HEK293 (cell line): ENCODE results near the gene GRB10.

ENCODE experiments used
- CTCF ChIA-PET: fragments of 350-600 bp; formaldehyde crosslinking; extraction: SDS; loops from one replicate; lab custom pipeline; 2021; ENCODE audit warnings: antibody characterized with exemption; lab: Yijun Ruan, JAX
- POLR2A ChIA-PET: fragments of 300-600 bp; formaldehyde crosslinking; extraction: SDS; loops from one replicate; lab custom pipeline; 2020; ENCODE audit warnings: antibody characterized with exemption, inconsistent platforms; lab: Yijun Ruan, JAX
- H3K27ac ChIP-seq: fragments of 200-500 bp; sonication (Bioruptor generic); 2 replicates; pipeline ENCODE4 v1.5.1; 2014; ENCODE audit warnings: low read depth, low read length, control low read depth, inconsistent platforms; ENCODE audit errors: extremely low read depth
- H3K36me3 ChIP-seq, 2 experiments: fragments of 200-500 bp in 1 of 2; sonication (Bioruptor generic) in 1 of 2; 1 replicate in 1 of 2; 2 replicates in 1 of 2; pipeline ENCODE4 v1.5.1; 2014 to 2017; ENCODE audit warnings: inconsistent platforms in 2 of 2, low read length in 2 of 2; ENCODE audit not compliant: control insufficient read depth in 2 of 2, insufficient read depth in 1 of 2
- H3K4me1 ChIP-seq: fragments of 200-500 bp; sonication (Bioruptor generic); 2 replicates; pipeline ENCODE4 v1.5.1; 2014; ENCODE audit warnings: mild to moderate bottlenecking, low read length, inconsistent platforms; ENCODE audit not compliant: control insufficient read depth, insufficient read depth
- H3K4me3 ChIP-seq: 2 replicates; pipeline ENCODE4 v1.5.1; 2011; ENCODE audit warnings: low read depth, mild to moderate bottlenecking, control low read depth, low read length, moderate library complexity
- H3K9me3 ChIP-seq: fragments of 200-500 bp; sonication (Bioruptor generic); 2 replicates; pipeline ENCODE4 v1.5.1; 2014; ENCODE audit warnings: low read depth, low read length, inconsistent platforms; ENCODE audit not compliant: control insufficient read depth, insufficient read depth
- BCL11B ChIP-seq: fragments of 450-650 bp; formaldehyde crosslinking; IDR thresholded peaks from 2 replicates; pipeline ENCODE4 v1.5.1; 2016; ENCODE audit warnings: low read depth, missing biosample characterization, missing genetic modification characterization
- EGR2 ChIP-seq: fragments of 450-650 bp; formaldehyde crosslinking; IDR thresholded peaks from 2 replicates; pipeline ENCODE4 v1.5.1; 2016; ENCODE audit warnings: low read depth, missing biosample characterization, missing genetic modification characterization
- GFI1B ChIP-seq: fragments of 450-650 bp; formaldehyde crosslinking; IDR thresholded peaks from 2 replicates; pipeline ENCODE4 v1.5.1; 2016; ENCODE audit warnings: missing biosample characterization, missing genetic modification characterization
- GLI4 ChIP-seq: fragments of 450-650 bp; formaldehyde crosslinking; IDR thresholded peaks from 2 replicates; pipeline ENCODE4 v1.5.1; 2016; ENCODE audit warnings: missing biosample characterization, missing genetic modification characterization
- IKZF3 ChIP-seq: fragments of 450-650 bp; IDR thresholded peaks from 2 replicates; pipeline ENCODE4 v1.5.0; 2018; ENCODE audit warnings: missing biosample characterization, mild to moderate bottlenecking, missing genetic modification characterization, moderate library complexity
- KLF16 ChIP-seq: fragments of 450-650 bp; formaldehyde crosslinking; IDR thresholded peaks from 2 replicates; pipeline ENCODE4 v1.5.1; 2017; ENCODE audit warnings: missing biosample characterization, missing genetic modification characterization
- KLF17 ChIP-seq: fragments of 450-650 bp; formaldehyde crosslinking; IDR thresholded peaks from 2 replicates; pipeline ENCODE4 v1.5.1; 2016; ENCODE audit warnings: missing biosample characterization, missing genetic modification characterization
- MEIS1 ChIP-seq: sonication (generic); formaldehyde crosslinking; IDR thresholded peaks from 2 replicates; pipeline ENCODE4 v1.8.1; 2022; ENCODE audit warnings: missing genetic modification reagents, mild to moderate bottlenecking, borderline replicate concordance
- PRDM1 ChIP-seq: fragments of 450-650 bp; formaldehyde crosslinking; IDR thresholded peaks from 2 replicates; pipeline ENCODE4; 2016; ENCODE audit warnings: missing biosample characterization, missing genetic modification characterization
- ZBTB17 ChIP-seq: fragments of 450-650 bp; formaldehyde crosslinking; IDR thresholded peaks from 2 replicates; pipeline ENCODE4 v1.5.1; 2016; ENCODE audit warnings: missing biosample characterization, missing genetic modification characterization
- ZFHX2 ChIP-seq: fragments of 450-650 bp; formaldehyde crosslinking; conservative IDR thresholded peaks from 2 replicates; pipeline ENCODE4 v1.5.1; 2016; ENCODE audit warnings: missing biosample characterization, missing genetic modification characterization
- ZFP3 ChIP-seq: fragments of 450-650 bp; formaldehyde crosslinking; IDR thresholded peaks from 2 replicates; pipeline ENCODE4 v1.5.1; 2016; ENCODE audit warnings: low read depth, missing biosample characterization, missing genetic modification characterization
- ZNF146 ChIP-seq: fragments of 450-650 bp; formaldehyde crosslinking; IDR thresholded peaks from 2 replicates; pipeline ENCODE4 v1.5.1; 2016; ENCODE audit warnings: missing biosample characterization, missing genetic modification characterization
- ZNF18 ChIP-seq: fragments of 450-650 bp; formaldehyde crosslinking; IDR thresholded peaks from 2 replicates; pipeline ENCODE4 v1.5.1; 2016; ENCODE audit warnings: missing biosample characterization, missing genetic modification characterization
- ZNF350 ChIP-seq: fragments of 450-650 bp; formaldehyde crosslinking; IDR thresholded peaks from 2 replicates; pipeline ENCODE4 v1.5.0; 2017; ENCODE audit warnings: missing biosample characterization, mild to moderate bottlenecking, missing genetic modification characterization
- ZNF366 ChIP-seq: fragments of 450-650 bp; formaldehyde crosslinking; conservative IDR thresholded peaks from 2 replicates; pipeline ENCODE4 v1.5.1; 2016; ENCODE audit warnings: missing biosample characterization, missing genetic modification characterization
- ZNF555 ChIP-seq: fragments of 450-650 bp; formaldehyde crosslinking; conservative IDR thresholded peaks from 2 replicates; pipeline ENCODE4 v1.5.1; 2017; ENCODE audit warnings: missing biosample characterization, mild to moderate bottlenecking, missing genetic modification characterization, inconsistent platforms
- ZNF558 ChIP-seq: fragments of 450-650 bp; formaldehyde crosslinking; IDR thresholded peaks from 2 replicates; pipeline ENCODE4 v1.5.1; 2016; ENCODE audit warnings: missing biosample characterization, missing genetic modification characterization
- ZNF629 ChIP-seq: fragments of 450-650 bp; formaldehyde crosslinking; IDR thresholded peaks from 2 replicates; pipeline ENCODE4 v1.5.1; 2017; ENCODE audit warnings: missing biosample characterization, missing genetic modification characterization
- ZNF76 ChIP-seq: fragments of 450-650 bp; formaldehyde crosslinking; IDR thresholded peaks from 2 replicates; pipeline ENCODE4; 2016; ENCODE audit warnings: low read depth, missing biosample characterization, missing genetic modification characterization, borderline replicate concordance
- ZSCAN18 ChIP-seq: fragments of 450-650 bp; formaldehyde crosslinking; IDR thresholded peaks from 2 replicates; pipeline ENCODE4 v1.5.1; 2016; ENCODE audit warnings: missing biosample characterization, missing genetic modification characterization
- ZSCAN4 ChIP-seq: fragments of 450-650 bp; formaldehyde crosslinking; IDR thresholded peaks from 2 replicates; pipeline ENCODE4 v1.5.1; 2017; ENCODE audit warnings: missing biosample characterization, missing genetic modification characterization
- TF ChIP-seq, protein P1 (sequence below): fragments of 450-650 bp; formaldehyde crosslinking; IDR thresholded peaks from 2 replicates; pipeline ENCODE4 v1.5.1; 2016; ENCODE audit warnings: missing biosample characterization, missing genetic modification characterization
- TF ChIP-seq, protein P2 (sequence below): fragments of 450-650 bp; formaldehyde crosslinking; IDR thresholded peaks from 2 replicates; pipeline ENCODE4 v1.5.1; 2016; ENCODE audit warnings: missing biosample characterization, missing genetic modification characterization, borderline replicate concordance

Gene GRB10

GRCh38 chr7:50785346-50785745 lies 2.6 kb upstream of the GRB10 start:
- POLR2A ChIA-PET = no interaction called here
- no peak for TF ChIP-seq ZNF350 (tag by site-specific recombination)
- TF ChIP-seq, all 188 proteins: peak for 0
- H3K36me3 ChIP-seq = no peaks in the 10 kb centered on the region
- no peaks in the 10 kb centered on the region for H3K4me1 ChIP-seq
- no peak overlapping the region for H3K27ac ChIP-seq
- CTCF ChIA-PET = interaction anchor here (0.7 kb wide), 1 partner anchor 63 kb away, joined by 4 read pairs; no protein-coding TSS in a partner anchor
- H3K4me3 ChIP-seq = no peak overlapping the region
- H3K9me3 ChIP-seq = no peaks in the 10 kb centered on the region

GRCh38 chr7:50783801-50784507 lies 1.3 kb upstream of the GRB10 start:
- no peak overlapping the region for H3K4me3 ChIP-seq
- H3K9me3 ChIP-seq = no peaks in the 10 kb centered on the region
- no peaks in the 10 kb centered on the region for H3K36me3 ChIP-seq
- no peak for TF ChIP-seq IKZF3
- no peak for TF ChIP-seq ZNF558 (tag by site-specific recombination)
- TF ChIP-seq ZFP3 = no peak
- TF ChIP-seq GFI1B (tag by site-specific recombination) = no peak
- no peak for TF ChIP-seq KLF17
- no peak for TF ChIP-seq BCL11B
- TF ChIP-seq PRDM1 (tag by site-specific recombination) = no peak
- TF ChIP-seq, protein P1, sequence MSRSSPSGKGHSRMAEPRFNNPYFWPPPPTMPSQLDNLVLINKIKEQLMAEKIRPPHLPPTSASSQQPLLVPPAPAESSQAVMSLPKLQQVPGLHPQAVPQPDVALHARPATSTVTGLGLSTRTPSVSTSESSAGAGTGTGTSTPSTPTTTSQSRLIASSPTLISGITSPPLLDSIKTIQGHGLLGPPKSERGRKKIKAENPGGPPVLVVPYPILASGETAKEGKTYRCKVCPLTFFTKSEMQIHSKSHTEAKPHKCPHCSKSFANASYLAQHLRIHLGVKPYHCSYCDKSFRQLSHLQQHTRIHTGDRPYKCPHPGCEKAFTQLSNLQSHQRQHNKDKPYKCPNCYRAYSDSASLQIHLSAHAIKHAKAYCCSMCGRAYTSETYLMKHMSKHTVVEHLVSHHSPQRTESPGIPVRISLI (tag by site-specific recombination) = no peak
- TF ChIP-seq GLI4 (tag by site-specific recombination) = no peak
- TF ChIP-seq ZFHX2 (tag by site-specific recombination) = no peak
- H3K4me1 ChIP-seq = peaks cover 6% of the 10 kb centered on the region; the same call in 1 of the 2 replicates
- ChIA-PET POLR2A (no interaction called here), CTCF (no interaction called here)
- no peak overlapping the region for H3K27ac ChIP-seq

DNA sequence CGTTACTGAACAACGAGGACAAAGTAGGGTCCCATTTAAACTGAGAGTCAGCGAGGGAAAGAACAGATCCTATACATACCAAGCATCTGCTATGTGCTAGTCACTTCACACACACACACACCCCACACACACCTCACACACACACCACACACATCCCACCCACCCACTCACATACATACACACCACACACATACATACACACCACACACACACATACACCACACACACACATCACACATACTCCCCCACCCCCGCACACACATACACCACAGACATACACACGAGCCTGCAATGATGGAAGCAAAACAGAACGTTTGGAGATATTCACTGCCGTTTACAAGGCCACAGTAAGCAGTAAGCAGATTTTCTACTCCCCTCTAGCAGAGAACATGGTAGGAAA lies 607 bp upstream of the GRB10 start:
- Histone ChIP-seq H3K4me1 (peaks cover 8% of the 10 kb centered on the region; the same call in 1 of the 2 replicates), H3K4me3 (peak overlapping the region; percentile 36; the same call in 1 of the 2 replicates), H3K36me3 (no peaks in the 10 kb centered on the region), H3K27ac (no peak overlapping the region), H3K9me3 (no peaks in the 10 kb centered on the region)
- ChIA-PET POLR2A (no interaction called here), CTCF (interaction anchor here (0.6 kb wide), 1 partner anchor 582 kb away, joined by 3 read pairs; no protein-coding TSS in a partner anchor)
- TF ChIP-seq ZFHX2 (tag by site-specific recombination) (peak; percentile 86), ZNF146 (tag by site-specific recombination) (no peak), MEIS1 (CRISPR knock-in tag) (no peak), ZNF18 (tag by site-specific recombination) (peak; percentile 33; the same call in 1 of the 2 replicates), ZNF76 (tag by site-specific recombination) (no peak), EGR2 (tag by site-specific recombination) (peak; percentile 78), KLF16 (tag by site-specific recombination) (no peak), ZSCAN4 (tag by site-specific recombination) (peak; percentile 89), ZSCAN18 (tag by site-specific recombination) (no peak), ZNF555 (no peak), ZNF629 (no peak), ZNF366 (tag by site-specific recombination) (no peak), ZBTB17 (tag by site-specific recombination) (no peak)
- TF ChIP-seq, protein P2, sequence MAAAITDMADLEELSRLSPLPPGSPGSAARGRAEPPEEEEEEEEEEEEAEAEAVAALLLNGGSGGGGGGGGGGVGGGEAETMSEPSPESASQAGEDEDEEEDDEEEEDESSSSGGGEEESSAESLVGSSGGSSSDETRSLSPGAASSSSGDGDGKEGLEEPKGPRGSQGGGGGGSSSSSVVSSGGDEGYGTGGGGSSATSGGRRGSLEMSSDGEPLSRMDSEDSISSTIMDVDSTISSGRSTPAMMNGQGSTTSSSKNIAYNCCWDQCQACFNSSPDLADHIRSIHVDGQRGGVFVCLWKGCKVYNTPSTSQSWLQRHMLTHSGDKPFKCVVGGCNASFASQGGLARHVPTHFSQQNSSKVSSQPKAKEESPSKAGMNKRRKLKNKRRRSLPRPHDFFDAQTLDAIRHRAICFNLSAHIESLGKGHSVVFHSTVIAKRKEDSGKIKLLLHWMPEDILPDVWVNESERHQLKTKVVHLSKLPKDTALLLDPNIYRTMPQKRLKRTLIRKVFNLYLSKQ (tag by site-specific recombination) = no peak
